ENCODE measurements around the gene SERPINH1. TPM values are rescaled to one million over a fixed set of nuclear protein-coding genes. Genes with fewer than 3 reads are reported as not detected.

SERPINH1 gene
- total RNA-seq, 1 experiment from 2014 or later = 117 TPM

DNA sequence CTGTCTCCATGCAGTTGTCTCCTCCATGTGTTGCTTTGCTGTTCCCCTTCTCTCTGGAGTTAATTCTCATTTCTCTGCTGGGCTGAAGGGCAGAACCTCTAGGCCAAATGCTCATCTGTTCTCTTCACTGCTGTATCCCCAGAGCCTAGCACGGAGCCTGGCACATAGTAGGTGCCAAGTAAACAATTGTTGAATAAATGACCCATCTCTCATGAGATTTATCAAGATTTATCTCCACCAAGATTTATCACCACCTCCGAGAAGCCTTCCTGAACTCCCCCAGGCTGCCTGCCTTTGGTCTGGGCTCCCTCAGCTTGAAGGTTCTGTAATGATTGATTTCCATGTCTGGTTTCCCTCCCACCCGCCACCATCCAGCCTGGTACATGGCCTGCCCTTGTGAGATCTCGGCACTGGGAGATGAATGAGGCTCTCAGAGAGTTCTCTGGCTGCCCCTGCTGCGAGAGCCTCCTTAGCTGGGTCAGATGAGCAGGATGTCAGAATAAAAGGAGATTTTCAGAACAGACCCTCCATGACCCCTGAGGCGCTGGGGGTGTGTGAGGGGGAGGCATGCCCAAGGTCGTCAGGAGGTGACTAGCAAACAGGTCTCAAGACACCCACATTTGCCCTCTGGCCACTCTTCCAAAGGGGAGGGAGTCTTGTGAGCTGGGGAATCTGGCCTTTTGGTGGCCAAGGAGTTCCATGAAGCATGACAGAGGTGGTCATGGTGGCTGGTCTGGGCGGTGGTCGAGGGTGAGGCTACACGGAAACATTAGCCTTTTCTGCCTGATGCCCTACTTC, 33.9 kb upstream of the SERPINH1 start:
- H3K9me3 ChIP-seq (ENCODE audit: low read length) = no peaks in the 10 kb centered on the region
- POLR2A ChIA-PET (ENCODE audit: unreplicated experiment) = interaction anchor here (0.5 kb wide), 1 partner anchor 56 kb away, joined by 13 read pairs; no protein-coding TSS in a partner anchor
- intact Hi-C loops (cut with micrococcal nuclease) = no loop called here
- ATAC-seq (no peak), DNase-seq (no peak)
- no peak overlapping the region for H3K27ac ChIP-seq (ENCODE audit: low read length)
- H3K36me3 ChIP-seq (ENCODE audit: low read depth, low read length) = no peaks in the 10 kb centered on the region
- no peaks in the 10 kb centered on the region for H3K9me2 ChIP-seq (replicated peaks; ENCODE audit: low read length)
- CTCF ChIA-PET = interaction anchor here (0.7 kb wide), 1 partner anchor 51 kb away, joined by 4 read pairs; no protein-coding TSS in a partner anchor
- TF ChIP-seq EZH2phosphoT487 (IDR thresholded peaks at IDR 0.05; ENCODE audit: borderline replicate concordance, low read length) (no peak), EZH2 (IDR thresholded peaks at IDR 0.05; ENCODE audit: low read length, unreplicated experiment) (no peak)
- TF ChIP-seq, protein P1, sequence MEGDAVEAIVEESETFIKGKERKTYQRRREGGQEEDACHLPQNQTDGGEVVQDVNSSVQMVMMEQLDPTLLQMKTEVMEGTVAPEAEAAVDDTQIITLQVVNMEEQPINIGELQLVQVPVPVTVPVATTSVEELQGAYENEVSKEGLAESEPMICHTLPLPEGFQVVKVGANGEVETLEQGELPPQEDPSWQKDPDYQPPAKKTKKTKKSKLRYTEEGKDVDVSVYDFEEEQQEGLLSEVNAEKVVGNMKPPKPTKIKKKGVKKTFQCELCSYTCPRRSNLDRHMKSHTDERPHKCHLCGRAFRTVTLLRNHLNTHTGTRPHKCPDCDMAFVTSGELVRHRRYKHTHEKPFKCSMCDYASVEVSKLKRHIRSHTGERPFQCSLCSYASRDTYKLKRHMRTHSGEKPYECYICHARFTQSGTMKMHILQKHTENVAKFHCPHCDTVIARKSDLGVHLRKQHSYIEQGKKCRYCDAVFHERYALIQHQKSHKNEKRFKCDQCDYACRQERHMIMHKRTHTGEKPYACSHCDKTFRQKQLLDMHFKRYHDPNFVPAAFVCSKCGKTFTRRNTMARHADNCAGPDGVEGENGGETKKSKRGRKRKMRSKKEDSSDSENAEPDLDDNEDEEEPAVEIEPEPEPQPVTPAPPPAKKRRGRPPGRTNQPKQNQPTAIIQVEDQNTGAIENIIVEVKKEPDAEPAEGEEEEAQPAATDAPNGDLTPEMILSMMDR (conservative IDR thresholded peaks at IDR 0.05; ENCODE audit: low read depth, low read length) = no peak
- no TSS peak for BruUV-seq (replicated peaks)
- peaks cover 24% of the 10 kb centered on the region for H3K4me1 ChIP-seq (ENCODE audit: insufficient read depth, low read length)
- H3K4me2 ChIP-seq (ENCODE audit: low read length) = no peak overlapping the region
- H3K27me3 ChIP-seq (ENCODE audit: low read length) = no peaks in the 10 kb centered on the region
- no peak overlapping the region for H3K9ac ChIP-seq (ENCODE audit: low read length)
- peaks cover 11% of the 10 kb centered on the region; the same call in 1 of the 2 replicates for H3K79me2 ChIP-seq (ENCODE audit: low read length)
- H4K20me1 ChIP-seq (ENCODE audit: low read length) = no peaks in the 10 kb centered on the region
- H2AFZ ChIP-seq (ENCODE audit: low read length) = no peak overlapping the region
- no peak overlapping the region for H3K4me3 ChIP-seq (ENCODE audit: low read length)
- H3F3A ChIP-seq (ENCODE audit: low read length, unreplicated experiment) = no peaks in the 10 kb centered on the region

GRCh38 chr11:75530577-75530976, 31.5 kb upstream of the SERPINH1 start:
- no peak overlapping the region for H3K4me3 ChIP-seq (ENCODE audit: low read length)
- POLR2A ChIA-PET (ENCODE audit: unreplicated experiment) = interaction anchor here (0.7 kb wide), 1 partner anchor 783 kb away, joined by 25 read pairs; no protein-coding TSS in a partner anchor
- peaks cover 26% of the 10 kb centered on the region for H3K4me1 ChIP-seq (ENCODE audit: insufficient read depth, low read length)
- no peaks in the 10 kb centered on the region for H3K36me3 ChIP-seq (ENCODE audit: low read depth, low read length)
- no peak overlapping the region for H3K9ac ChIP-seq (ENCODE audit: low read length)
- CTCF ChIA-PET = interaction anchor here (0.7 kb wide), 1 partner anchor 134 kb away, joined by 3 read pairs; no protein-coding TSS in a partner anchor
- H3K9me2 ChIP-seq (replicated peaks; ENCODE audit: low read length) = no peaks in the 10 kb centered on the region
- TF ChIP-seq, protein P1 (conservative IDR thresholded peaks at IDR 0.05; ENCODE audit: low read depth, low read length) = no peak
- TF ChIP-seq EZH2 (IDR thresholded peaks at IDR 0.05; ENCODE audit: low read length, unreplicated experiment) = no peak
- TF ChIP-seq EZH2phosphoT487 (IDR thresholded peaks at IDR 0.05; ENCODE audit: borderline replicate concordance, low read length) = no peak
- ATAC-seq = no peak
- H3F3A ChIP-seq (ENCODE audit: low read length, unreplicated experiment) = no peaks in the 10 kb centered on the region
- intact Hi-C loops (cut with micrococcal nuclease) = loop anchor here (5.0 kb wide), 1 partner anchor 33 kb away; no protein-coding TSS in a partner anchor
- no peak overlapping the region for H3K4me2 ChIP-seq (ENCODE audit: low read length)
- H3K27ac ChIP-seq (ENCODE audit: low read length) = no peak overlapping the region
- no peaks in the 10 kb centered on the region for H4K20me1 ChIP-seq (ENCODE audit: low read length)
- H2AFZ ChIP-seq (ENCODE audit: low read length) = no peak overlapping the region
- H3K27me3 ChIP-seq (ENCODE audit: low read length) = no peaks in the 10 kb centered on the region
- no TSS peak for BruUV-seq (replicated peaks)
- H3K79me2 ChIP-seq (ENCODE audit: low read length) = peaks cover 4% of the 10 kb centered on the region; the same call in 1 of the 2 replicates
- no peak for DNase-seq
- no peaks in the 10 kb centered on the region for H3K9me3 ChIP-seq (ENCODE audit: low read length)
